ENCODE results near the gene ARHGEF2.

- TF ChIP-seq GATA2 (IDR thresholded peaks at IDR 0.05; ENCODE audit: low read depth, low read length), result no peak
- TF ChIP-seq GATA3 (IDR thresholded peaks at IDR 0.05; ENCODE audit: low read depth, low read length), result no peak
Observed at GRCh38 chr1:155951753-155952504, 26.4 kb downstream of the ARHGEF2 start.

All from SH-SY5Y (cell line).